Measurements from ENCODE around the gene HS3ST5.

Gene HS3ST5

DNA sequence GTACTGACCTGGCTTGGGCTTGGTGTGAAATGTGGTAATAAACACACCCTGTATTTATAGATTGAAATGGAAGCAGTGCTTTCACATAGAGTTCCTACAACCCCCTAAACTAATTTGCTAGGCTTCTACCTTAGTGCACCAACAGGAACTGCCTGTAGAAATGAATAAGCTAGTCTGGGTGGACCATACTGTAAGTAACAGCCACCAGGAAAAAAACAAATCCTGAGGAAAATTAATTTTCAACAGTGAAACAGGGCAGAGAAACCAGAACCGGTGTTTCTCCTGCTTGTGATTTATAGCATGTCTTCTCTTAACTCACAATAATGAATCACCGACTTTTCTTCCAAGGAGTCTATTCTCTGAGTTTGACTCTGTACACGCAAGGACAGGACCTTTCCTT is 187.1 kb downstream of the HS3ST5 start:
- no peak for TF ChIP-seq EZH2phosphoT487 (conservative IDR thresholded peaks at IDR 0.05; ENCODE audit: low read length)
- TF ChIP-seq, protein P1, sequence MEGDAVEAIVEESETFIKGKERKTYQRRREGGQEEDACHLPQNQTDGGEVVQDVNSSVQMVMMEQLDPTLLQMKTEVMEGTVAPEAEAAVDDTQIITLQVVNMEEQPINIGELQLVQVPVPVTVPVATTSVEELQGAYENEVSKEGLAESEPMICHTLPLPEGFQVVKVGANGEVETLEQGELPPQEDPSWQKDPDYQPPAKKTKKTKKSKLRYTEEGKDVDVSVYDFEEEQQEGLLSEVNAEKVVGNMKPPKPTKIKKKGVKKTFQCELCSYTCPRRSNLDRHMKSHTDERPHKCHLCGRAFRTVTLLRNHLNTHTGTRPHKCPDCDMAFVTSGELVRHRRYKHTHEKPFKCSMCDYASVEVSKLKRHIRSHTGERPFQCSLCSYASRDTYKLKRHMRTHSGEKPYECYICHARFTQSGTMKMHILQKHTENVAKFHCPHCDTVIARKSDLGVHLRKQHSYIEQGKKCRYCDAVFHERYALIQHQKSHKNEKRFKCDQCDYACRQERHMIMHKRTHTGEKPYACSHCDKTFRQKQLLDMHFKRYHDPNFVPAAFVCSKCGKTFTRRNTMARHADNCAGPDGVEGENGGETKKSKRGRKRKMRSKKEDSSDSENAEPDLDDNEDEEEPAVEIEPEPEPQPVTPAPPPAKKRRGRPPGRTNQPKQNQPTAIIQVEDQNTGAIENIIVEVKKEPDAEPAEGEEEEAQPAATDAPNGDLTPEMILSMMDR (IDR thresholded peaks at IDR 0.05; ENCODE audit: insufficient read depth, low read length, poor library complexity, severe bottlenecking), result no peak
- Histone ChIP-seq H3K9me3 (ENCODE audit: insufficient read depth, low read length) (no peaks in the 10 kb centered on the region), H3K9me2 (replicated peaks; ENCODE audit: insufficient read depth, low read length) (no peaks in the 10 kb centered on the region), H3K79me2 (ENCODE audit: insufficient read depth, low read length) (no peaks in the 10 kb centered on the region), H3K9ac (ENCODE audit: low read length) (no peak overlapping the region), H3K27ac (ENCODE audit: low read depth, low read length) (no peak overlapping the region), H3K4me3 (ENCODE audit: insufficient read depth, low read length, poor library complexity, severe bottlenecking) (no peak overlapping the region), H3K36me3 (ENCODE audit: low read length) (no peaks in the 10 kb centered on the region), H3F3A (ENCODE audit: insufficient read depth) (no peaks in the 10 kb centered on the region), H4K20me1 (ENCODE audit: low read depth, low read length) (no peaks in the 10 kb centered on the region), H2AFZ (ENCODE audit: low read depth, low read length, severe bottlenecking) (no peak overlapping the region), H3K4me2 (ENCODE audit: low read depth, low read length, poor library complexity, severe bottlenecking) (no peak overlapping the region), H3K27me3 (ENCODE audit: low read length) (no peaks in the 10 kb centered on the region)

DNA sequence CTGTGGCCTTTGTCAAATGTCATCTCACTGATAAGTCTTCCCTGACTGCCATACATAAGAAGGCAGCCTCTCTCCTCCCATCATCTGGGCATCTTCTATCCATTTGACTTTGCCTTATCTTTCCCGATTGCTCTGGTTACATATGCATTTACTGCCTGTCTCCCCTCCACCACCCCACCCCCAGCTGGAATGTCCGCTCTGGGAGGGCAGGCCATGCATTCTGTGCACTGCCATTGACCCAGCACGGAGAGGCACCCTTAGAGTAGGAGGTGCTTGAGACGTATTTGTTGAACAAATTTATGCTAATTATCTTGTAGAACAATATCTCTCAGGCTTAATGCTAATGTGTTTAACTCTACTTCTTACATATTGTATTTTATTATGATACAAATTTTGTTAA is 188.0 kb downstream of the HS3ST5 start:
- H3K9me2 ChIP-seq (replicated peaks; ENCODE audit: insufficient read depth, low read length), result no peaks in the 10 kb centered on the region
- H2AFZ ChIP-seq (ENCODE audit: low read depth, low read length, severe bottlenecking), result no peak overlapping the region
- no peaks in the 10 kb centered on the region for H3F3A ChIP-seq (ENCODE audit: insufficient read depth)
- H4K20me1 ChIP-seq (ENCODE audit: low read depth, low read length), result no peaks in the 10 kb centered on the region
- H3K79me2 ChIP-seq (ENCODE audit: insufficient read depth, low read length), result no peaks in the 10 kb centered on the region
- no peak overlapping the region for H3K27ac ChIP-seq (ENCODE audit: low read depth, low read length)
- H3K36me3 ChIP-seq (ENCODE audit: low read length), result no peaks in the 10 kb centered on the region
- no peak for TF ChIP-seq EZH2phosphoT487 (conservative IDR thresholded peaks at IDR 0.05; ENCODE audit: low read length)
- TF ChIP-seq, protein P1 (IDR thresholded peaks at IDR 0.05; ENCODE audit: insufficient read depth, low read length, poor library complexity, severe bottlenecking), result no peak
- no peaks in the 10 kb centered on the region for H3K9me3 ChIP-seq (ENCODE audit: insufficient read depth, low read length)
- H3K9ac ChIP-seq (ENCODE audit: low read length), result no peak overlapping the region
- H3K4me2 ChIP-seq (ENCODE audit: low read depth, low read length, poor library complexity, severe bottlenecking), result no peak overlapping the region
- no peaks in the 10 kb centered on the region for H3K27me3 ChIP-seq (ENCODE audit: low read length)
- H3K4me3 ChIP-seq (ENCODE audit: insufficient read depth, low read length, poor library complexity, severe bottlenecking), result no peak overlapping the region

DNA sequence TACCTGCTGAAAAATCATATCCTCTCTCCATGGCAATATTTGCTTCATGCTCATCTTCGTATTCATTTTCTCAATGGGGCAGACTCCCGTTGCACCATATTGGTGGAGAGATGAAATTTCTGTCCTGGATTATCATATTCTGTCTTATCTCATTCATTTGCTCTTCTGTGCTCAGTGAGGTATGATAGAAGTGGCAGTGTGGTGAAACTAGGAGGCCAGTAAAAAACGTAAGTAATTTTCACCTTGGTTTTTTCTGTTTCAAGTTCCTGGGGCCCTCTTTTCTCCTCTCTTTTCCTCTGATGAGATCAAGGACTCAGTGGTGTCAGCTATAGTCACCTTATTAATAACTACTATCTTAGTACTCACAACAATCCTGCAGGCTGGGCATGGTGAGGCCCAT is 189.4 kb downstream of the HS3ST5 start:
- Histone ChIP-seq H3K9ac (ENCODE audit: low read length) (no peak overlapping the region), H3K27me3 (ENCODE audit: low read length) (no peaks in the 10 kb centered on the region), H3K9me2 (replicated peaks; ENCODE audit: insufficient read depth, low read length) (no peaks in the 10 kb centered on the region), H4K20me1 (ENCODE audit: low read depth, low read length) (no peaks in the 10 kb centered on the region), H2AFZ (ENCODE audit: low read depth, low read length, severe bottlenecking) (no peak overlapping the region), H3K79me2 (ENCODE audit: insufficient read depth, low read length) (no peaks in the 10 kb centered on the region), H3K27ac (ENCODE audit: low read depth, low read length) (no peak overlapping the region), H3K4me3 (ENCODE audit: insufficient read depth, low read length, poor library complexity, severe bottlenecking) (no peak overlapping the region), H3K9me3 (ENCODE audit: insufficient read depth, low read length) (no peaks in the 10 kb centered on the region), H3F3A (ENCODE audit: insufficient read depth) (no peaks in the 10 kb centered on the region), H3K36me3 (ENCODE audit: low read length) (no peaks in the 10 kb centered on the region), H3K4me2 (ENCODE audit: low read depth, low read length, poor library complexity, severe bottlenecking) (no peak overlapping the region)
- TF ChIP-seq, protein P1 (IDR thresholded peaks at IDR 0.05; ENCODE audit: insufficient read depth, low read length, poor library complexity, severe bottlenecking), result no peak
- TF ChIP-seq EZH2phosphoT487 (conservative IDR thresholded peaks at IDR 0.05; ENCODE audit: low read length), result no peak

Data from SU-DHL-6 (cell line).